Lower leg skin (tissue), 4 donors: ENCODE measurements around the gene PRSS22. TPM values are rescaled to one million over a fixed set of nuclear protein-coding genes. Genes with fewer than 3 reads are reported as not detected.

ENCODE experiments used
- DNase-seq, 2 donors: peaks; one replicate each; pipeline ENCODE4 v3.0.0-alpha.2; 2019; ENCODE audit warnings: low spot score in 2 of 2
- H3K4me3 ChIP-seq: fragments of 200-600 bp; sonication (generic); 2 replicates; pipeline ENCODE4 v1.5.1; 2017; ENCODE audit warnings: mild to moderate bottlenecking, low read depth; ENCODE audit not compliant: poor library complexity, severe bottlenecking
- POLR2A ChIP-seq, 2 donors: fragments of 450-650 bp; IDR thresholded peaks; one replicate each; pipeline ENCODE4 v1.6.1; 2016 to 2017; ENCODE audit warnings: antibody characterized with exemption in 2 of 2, mild to moderate bottlenecking in 1 of 2, moderate library complexity in 1 of 2
- WGBS, 2 donors: methylation state at CpG; one replicate each; pipeline ENCODE4 v1.1.5; 2018; 5-methylcytosine and 5-hydroxymethylcytosine counted together
- intact Hi-C: fragments of 100-400 bp; cut with DNase I; formaldehyde crosslinking; loops from one replicate; pipeline ENCODE4 v1.15.0; 2023; ENCODE audit warnings: low total_unique reads
- total RNA-seq, 4 donors: library from RNA; depleted of rRNA; stranded (reverse); fragments of >200 nt; gene quantifications; one replicate each; pipeline ENCODE4 v1.1.0, GENCODE V29; 2016
- TF ChIP-seq, protein P1 (sequence below), 3 donors: fragments of 450-650 bp; IDR thresholded peaks; one replicate each; pipeline ENCODE4 v1.5.1; 2016; ENCODE audit warnings: antibody characterized with exemption in 3 of 3, mild to moderate bottlenecking in 3 of 3, moderate library complexity in 2 of 3

Gene PRSS22
- total RNA-seq, 4 donors from 2014 or later = 2.3 to 6.7 (median 4.6) TPM

DNA sequence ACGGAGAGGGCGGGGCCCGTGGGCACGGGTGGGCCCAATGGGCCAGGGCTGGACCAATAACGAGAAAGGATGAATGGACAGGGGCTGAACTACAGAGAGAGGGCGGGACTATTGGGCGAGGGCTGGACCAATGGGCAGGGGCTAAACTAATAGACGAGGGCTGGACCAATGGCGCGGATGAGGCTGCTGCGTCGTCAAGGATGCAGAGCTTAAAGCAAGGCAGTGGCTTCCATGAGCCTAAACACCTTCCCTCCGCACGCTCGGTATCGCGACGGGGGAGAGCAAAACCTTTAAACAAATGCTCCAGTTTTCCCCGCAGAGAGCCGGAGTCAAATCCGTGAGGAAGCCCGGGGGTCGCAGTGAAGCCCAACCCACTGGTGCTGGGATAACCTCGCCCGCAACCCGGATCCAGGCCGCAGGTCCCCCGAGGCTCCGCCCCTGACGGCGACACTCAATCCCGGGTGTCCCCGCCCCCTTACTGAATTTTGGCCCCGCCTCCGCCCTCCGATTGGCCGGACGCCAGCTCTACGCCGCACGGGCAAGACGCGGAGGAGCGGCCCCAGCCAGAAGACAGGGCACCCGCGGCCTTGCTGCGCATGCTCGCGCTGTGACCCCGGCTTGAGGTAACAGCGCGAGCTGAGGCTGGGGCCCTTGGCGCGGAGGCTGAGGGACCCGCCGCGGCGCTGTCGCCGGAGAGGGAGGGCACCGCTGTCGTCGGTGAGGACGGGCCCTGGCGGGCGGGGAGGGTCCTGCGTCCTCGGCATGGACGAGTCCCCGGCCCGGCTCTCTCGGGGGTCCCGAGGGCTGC lies 24.9 kb upstream of the PRSS22 start, which contains the start of gene FLYWCH2:
FLYWCH2 (plus strand) TSS at position 566 of the 808 bp plus-strand sequence. CDS start 13,235 bp downstream, outside the sequence.
- WGBS, 2 donors = 0 to 1% methylated on average over 25 to 38 of the region's 73 CpGs
- intact Hi-C loops = no loop called here
- peak; percentile 99 to 100 for DNase-seq
- H3K4me3 ChIP-seq = peak within 1 kb of the TSS; percentile 54
- no peak for TF ChIP-seq POLR2A (IDR thresholded peaks at IDR 0.05)
- TF ChIP-seq, protein P1, sequence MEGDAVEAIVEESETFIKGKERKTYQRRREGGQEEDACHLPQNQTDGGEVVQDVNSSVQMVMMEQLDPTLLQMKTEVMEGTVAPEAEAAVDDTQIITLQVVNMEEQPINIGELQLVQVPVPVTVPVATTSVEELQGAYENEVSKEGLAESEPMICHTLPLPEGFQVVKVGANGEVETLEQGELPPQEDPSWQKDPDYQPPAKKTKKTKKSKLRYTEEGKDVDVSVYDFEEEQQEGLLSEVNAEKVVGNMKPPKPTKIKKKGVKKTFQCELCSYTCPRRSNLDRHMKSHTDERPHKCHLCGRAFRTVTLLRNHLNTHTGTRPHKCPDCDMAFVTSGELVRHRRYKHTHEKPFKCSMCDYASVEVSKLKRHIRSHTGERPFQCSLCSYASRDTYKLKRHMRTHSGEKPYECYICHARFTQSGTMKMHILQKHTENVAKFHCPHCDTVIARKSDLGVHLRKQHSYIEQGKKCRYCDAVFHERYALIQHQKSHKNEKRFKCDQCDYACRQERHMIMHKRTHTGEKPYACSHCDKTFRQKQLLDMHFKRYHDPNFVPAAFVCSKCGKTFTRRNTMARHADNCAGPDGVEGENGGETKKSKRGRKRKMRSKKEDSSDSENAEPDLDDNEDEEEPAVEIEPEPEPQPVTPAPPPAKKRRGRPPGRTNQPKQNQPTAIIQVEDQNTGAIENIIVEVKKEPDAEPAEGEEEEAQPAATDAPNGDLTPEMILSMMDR (IDR thresholded peaks at IDR 0.05) = no peak

DNA sequence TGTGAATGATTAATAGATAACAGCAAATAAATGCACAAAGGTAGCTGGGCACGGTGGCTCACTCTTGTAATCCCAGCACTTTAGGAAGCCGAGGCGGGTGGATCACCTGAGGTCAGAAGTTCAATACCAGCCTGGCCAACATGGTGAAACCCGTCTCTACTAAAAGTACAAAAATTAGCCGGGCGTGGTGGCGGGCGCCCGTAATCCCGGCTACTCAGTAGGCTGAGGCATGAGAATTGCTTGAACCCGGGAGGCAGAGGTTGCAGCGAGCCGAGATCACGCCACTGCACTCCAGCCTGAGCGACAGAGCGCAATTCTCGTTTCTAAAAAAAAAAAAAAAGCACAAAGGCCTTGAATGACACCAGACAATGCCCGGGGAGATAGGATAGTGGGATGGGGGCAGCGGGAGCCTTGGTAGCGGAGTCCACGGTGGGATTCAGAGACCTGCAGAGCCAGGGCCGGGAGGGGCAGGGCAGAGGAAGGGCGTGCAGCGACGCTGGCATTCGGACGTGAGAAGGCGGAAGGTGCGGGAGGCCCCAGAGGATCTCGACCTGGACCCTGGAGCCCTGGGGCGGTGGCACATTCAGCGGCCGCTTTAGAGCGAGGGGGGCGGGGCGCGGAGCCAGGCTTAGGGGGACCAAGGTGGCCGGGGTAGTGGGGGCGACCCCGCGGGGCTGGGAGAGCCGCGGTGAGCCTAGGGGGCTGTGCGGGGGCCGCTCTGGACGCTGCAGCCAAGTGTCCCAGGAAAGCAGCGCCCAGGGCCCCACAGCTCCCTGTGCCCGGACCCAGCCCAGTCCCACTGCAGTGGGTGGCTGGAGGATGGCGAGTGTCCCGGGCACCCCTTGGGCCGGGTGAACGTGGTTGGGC lies 24.0 kb upstream of the PRSS22 start:
- intact Hi-C loops = no loop called here
- WGBS, 2 donors = 5% methylated on average over 36 to 52 of the region's 52 CpGs
- TF ChIP-seq, protein P1 (IDR thresholded peaks at IDR 0.05) = no peak
- no peak for TF ChIP-seq POLR2A (IDR thresholded peaks at IDR 0.05)
- DNase-seq = peak in 1 of 2 donors; percentile 92
- peak overlapping the region; percentile 50 for H3K4me3 ChIP-seq

DNA sequence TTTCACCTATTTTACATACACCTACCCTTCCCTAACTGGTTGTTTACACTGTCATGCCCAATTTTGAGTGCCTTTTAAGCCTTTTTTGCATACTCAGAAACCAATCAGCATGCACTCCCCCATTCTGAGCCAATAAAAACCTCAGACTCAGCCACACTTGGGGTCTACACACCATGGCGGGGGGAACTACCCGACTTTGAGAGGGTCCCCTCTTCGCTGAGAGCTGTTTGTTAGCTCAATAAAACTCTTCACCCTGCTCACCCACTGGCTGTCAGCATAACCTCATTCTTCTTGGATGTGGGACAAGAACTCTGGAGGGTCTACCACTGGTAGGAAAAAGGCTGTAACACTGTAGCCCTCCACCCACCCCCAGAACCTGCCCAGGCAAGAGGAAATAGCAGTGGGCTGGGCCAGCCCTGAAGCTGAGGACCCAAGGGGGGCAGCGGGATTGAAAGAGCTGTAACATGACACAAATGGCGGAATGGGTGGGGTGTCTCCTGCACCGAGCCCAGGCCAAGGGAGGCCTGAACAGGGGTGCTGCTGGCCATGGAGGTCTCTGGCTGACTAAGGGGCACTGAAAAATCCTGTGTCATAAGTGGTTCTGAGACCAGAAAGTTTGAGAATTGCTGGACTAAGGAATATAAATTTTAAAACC lies 22.0 kb upstream of the PRSS22 start:
- intact Hi-C loops = loop anchor here (5.0 kb wide), 1 partner anchor 42 kb away; no protein-coding TSS in a partner anchor
- 83 to 86% methylated on average over 6 of the region's 6 CpGs for WGBS, 2 donors
- no peak for TF ChIP-seq POLR2A (IDR thresholded peaks at IDR 0.05)
- TF ChIP-seq, protein P1 (IDR thresholded peaks at IDR 0.05) = no peak
- H3K4me3 ChIP-seq = no peak overlapping the region
- no peak for DNase-seq

DNA sequence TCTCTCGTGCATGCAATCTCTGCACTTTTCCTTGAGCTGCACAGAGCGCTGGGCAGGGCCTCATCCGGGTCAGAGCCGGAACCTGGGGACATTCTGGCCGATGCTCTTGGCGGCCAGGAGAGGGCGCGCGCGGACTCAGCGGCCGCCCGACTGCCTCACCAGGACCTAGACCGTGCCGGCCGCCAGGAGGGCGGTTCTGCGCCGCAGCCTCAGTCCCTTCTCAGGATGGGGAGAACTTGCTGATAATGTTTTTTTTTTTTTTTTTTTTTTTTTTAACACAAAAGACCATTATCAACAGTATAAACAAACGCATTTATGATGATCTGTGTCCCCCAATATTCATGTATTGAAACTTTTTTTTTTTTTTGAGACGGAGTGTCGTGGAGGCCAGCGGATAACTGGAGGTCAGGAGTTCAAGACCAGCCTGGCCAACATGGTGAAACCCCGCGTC lies 17.0 kb upstream of the PRSS22 start:
- WGBS, 2 donors = 12 to 13% methylated on average over 25 of the region's 25 CpGs
- TF ChIP-seq, protein P1 (IDR thresholded peaks at IDR 0.05) = peak in 1 of 3 donors; percentile 87
- TF ChIP-seq POLR2A (IDR thresholded peaks at IDR 0.05) = no peak
- intact Hi-C loops = loop anchor here (5.0 kb wide), 1 partner anchor 47 kb away; no protein-coding TSS in a partner anchor
- no peak overlapping the region for H3K4me3 ChIP-seq
- DNase-seq = peak; percentile 60 to 94
